HT1080 (cell line): ENCODE measurements around the gene CACNA1A. TPM values are rescaled to one million over a fixed set of nuclear protein-coding genes. Genes with fewer than 3 reads are reported as not detected.
"Not testable (repeated sequence)": the region's sequence is repeated elsewhere in the genome, so short reads cannot be mapped to it uniquely, and the experiment has no call there.

Experiments
- DNase-seq: peaks from one replicate; pipeline ENCODE4 v3.0.0-alpha.2; 2015; ENCODE audit warnings: low read depth
- polyA plus RNA-seq, 2 experiments: library from polyadenylated mRNA; depleted of rRNA; stranded (reverse); fragments of >200 nt; gene quantifications; 2 replicates each; pipeline ENCODE4 v1.2.3, GENCODE V29; 2015
- total RNA-seq: library from RNA; depleted of rRNA; stranded (reverse); fragments of >200 nt; shearing (Covaris generic); gene quantifications from 2 replicates; pipeline ENCODE4 v1.2.3, GENCODE V29; 2014; rRNA removed

CACNA1A gene
- 0.10 and 0.53 TPM in 2 replicates for total RNA-seq
- 0.17 and 0.19 TPM in 2 replicates for polyA plus RNA-seq (2015; cell fraction: cytosol; rRNA removed)
- 1.00 and 1.7 TPM in 2 replicates for polyA plus RNA-seq (2015; cell fraction: nucleus; rRNA removed)

DNA sequence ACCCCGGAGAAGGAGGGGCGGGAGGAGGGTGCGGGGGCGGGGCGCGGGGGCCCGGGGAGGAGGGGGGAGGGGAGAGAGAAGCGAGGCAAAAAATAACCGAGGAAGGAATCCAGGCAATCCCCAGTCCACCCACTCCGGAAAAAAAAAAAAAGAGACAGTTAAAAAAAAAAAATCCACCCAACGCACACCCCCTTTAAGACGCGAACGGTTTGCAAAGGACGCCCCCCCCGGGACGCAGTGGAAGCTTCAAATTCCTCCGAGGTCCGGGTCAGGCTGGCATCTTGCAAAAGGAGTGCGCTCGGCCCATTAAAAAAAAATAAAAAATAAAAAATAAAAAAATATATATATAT lies at the start of gene CACNA1A:
TSS of gene CACNA1A (minus strand) at position 9 of the 350 bp plus-strand sequence. CDS start 255 bp downstream, outside the sequence.
- DNase-seq: no peak

GRCh38 chr19:13554506-13555240 lies 48.4 kb upstream of the CACNA1A start:
- no peak for DNase-seq

- DNase-seq: no peak
Measured at GRCh38 chr19:13553880-13554400, 47.7 kb upstream of the CACNA1A start.

DNA sequence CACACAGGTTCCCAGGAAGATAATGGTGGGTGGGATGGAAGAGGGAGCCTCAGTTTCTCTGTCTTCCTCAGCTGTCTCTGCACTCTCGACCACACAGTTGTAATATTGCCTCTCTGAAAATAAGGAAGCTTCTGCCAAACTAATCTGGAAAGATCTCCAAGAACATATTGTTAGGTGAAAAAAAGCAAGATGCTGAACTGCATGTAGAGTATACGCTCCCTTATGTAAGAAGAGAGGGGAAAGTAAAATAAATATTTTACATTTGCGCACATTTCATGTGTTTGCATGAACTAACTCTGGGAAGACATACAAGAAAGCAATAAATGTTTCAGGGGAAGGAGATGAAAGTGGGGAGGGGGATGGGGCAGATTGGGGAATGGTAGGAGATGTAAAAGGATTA lies 41.9 kb upstream of the CACNA1A start:
- no peak for DNase-seq

DNA sequence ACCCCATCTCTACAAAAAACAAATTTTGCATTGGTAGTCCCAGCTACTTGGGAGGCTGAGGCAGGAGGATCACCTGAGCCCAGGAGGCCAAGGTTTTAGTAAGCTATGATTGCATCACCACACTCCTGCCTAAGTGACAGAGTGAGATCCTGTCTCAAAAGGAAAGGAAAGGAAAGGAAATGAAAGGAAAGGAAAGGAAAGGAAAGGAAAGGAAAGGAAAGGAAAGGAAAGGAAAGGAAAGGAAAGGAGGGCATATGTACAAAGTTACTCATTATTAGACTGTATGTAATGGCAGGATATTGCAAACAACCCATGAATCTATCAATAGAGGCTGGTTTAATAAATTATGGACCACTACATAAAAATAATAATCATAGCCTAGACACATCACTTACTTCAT lies 40.8 kb upstream of the CACNA1A start:
- no peak for DNase-seq

DNA sequence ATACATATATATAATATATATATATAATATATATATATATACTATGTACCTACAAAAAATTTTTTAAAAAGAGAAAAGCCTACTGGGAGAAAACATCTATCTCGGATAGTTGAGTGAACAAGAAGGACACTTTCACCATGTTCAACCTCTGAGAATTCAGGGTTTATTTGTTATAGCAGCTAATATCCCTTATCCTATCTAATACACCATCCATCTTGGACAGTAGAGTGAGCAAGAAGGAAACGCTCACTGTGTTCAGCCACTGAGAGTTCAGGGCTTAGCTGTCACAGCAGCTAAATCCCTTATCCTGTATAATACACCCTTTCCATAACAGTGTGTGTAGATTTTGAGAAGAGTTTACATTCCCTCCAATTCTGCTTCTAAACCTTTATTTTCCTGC lies 38.1 kb upstream of the CACNA1A start:
- DNase-seq: no peak

GRCh38 chr19:13541554-13541953 lies 35.3 kb upstream of the CACNA1A start:
- no peak for DNase-seq

DNA sequence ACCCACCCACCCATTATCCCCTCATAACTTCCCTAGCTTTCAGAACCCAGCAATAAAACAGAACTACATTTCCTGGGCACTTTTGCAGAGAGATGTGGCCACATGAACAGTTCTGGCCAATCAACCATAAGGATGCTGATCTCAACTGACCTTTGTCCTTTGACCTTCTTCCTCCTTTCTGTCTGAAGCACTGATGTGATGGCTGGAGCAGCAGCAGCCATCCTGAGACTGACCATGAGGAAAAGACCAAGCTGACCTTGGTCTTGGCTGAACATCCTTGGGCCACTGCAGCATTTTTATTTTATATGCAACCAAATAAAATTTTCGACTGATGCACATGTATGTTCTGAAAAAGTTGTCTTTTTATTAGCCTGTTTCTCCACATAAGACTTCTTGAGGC lies 33.1 kb upstream of the CACNA1A start:
- DNase-seq: no peak

GRCh38 chr19:13538601-13539253 lies 32.4 kb upstream of the CACNA1A start:
- DNase-seq: no peak

DNA sequence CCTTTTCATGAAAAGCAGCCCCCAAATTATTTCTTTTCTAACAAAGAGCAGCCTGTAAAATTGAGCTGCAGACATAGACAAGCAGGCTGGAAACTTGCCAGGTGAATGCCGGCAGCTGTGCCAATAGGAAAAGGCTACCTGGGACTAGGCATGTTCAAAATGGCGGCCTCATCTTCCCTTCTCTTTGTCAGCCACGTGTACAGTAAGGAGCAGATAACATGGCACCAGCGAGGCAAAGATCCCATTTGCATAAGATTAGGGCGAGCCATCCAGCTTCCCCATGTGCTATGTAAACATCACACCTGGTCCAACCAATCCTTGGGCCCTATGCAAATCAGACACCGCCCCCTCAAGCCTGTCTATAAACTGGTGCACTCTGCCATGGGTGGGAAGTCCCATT lies 31.2 kb upstream of the CACNA1A start:
- DNase-seq: no peak

DNA sequence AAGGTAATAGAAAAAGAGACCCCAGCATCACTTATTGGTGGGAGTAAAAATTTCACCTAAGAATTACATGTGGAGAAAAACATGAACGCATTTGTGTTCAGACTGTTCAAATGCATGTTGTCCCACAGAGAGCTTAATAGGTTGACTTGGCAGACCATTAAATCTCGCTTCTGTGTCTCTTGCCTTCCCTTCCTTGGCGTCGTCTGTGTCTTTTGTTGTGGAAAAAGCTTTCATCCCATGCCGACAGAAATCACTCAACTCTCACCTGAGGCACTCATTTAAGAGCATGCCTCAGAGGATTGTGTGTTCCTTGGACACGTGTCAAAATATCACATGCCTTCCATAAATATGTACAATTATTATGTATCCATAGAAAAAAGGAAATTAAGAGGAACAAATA lies 24.4 kb upstream of the CACNA1A start:
- DNase-seq: no peak

DNA sequence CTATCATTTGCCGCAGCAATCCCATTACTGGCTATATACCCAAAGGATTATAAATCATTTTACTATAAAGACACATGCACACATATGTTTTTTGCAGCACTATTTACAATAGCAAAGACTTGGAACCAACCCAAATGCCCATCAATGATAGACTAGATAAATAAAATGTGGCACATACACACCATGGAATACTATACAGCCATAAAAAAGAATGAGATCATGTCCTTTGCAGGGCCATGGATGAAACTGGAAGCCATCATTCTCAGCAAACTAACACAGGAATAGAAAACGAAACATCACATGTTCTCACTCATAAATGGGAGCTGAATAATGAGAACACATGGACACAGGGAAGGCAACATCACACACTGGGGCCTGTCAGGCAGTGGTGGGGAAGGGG lies 23.4 kb upstream of the CACNA1A start:
- not testable (repeated sequence) for DNase-seq

- DNase-seq: peak; percentile 19
Measured at GRCh38 chr19:13526552-13526951, 20.3 kb upstream of the CACNA1A start.

DNA sequence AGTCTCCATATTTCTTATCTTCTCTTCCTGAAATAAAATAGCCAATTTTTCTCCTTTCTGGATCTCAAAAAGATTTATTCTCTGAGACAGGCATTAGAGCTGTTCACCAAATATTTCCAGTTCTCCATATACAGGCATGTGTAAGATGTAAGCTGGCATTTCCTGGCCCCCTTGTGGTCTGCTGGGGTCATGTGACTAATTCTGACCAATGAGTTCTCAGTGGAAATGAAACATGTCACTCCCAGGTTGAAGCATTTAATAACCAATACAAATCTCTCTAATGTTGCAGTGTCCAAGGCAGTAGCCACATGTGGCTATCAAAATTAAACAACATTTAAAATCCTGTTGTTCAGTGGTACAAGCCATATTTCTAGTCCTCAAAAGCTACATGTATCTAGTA lies 14.8 kb upstream of the CACNA1A start:
- DNase-seq: no peak

- no peak for DNase-seq
Measured at GRCh38 chr19:13511947-13512346, 5.7 kb upstream of the CACNA1A start.

DNA sequence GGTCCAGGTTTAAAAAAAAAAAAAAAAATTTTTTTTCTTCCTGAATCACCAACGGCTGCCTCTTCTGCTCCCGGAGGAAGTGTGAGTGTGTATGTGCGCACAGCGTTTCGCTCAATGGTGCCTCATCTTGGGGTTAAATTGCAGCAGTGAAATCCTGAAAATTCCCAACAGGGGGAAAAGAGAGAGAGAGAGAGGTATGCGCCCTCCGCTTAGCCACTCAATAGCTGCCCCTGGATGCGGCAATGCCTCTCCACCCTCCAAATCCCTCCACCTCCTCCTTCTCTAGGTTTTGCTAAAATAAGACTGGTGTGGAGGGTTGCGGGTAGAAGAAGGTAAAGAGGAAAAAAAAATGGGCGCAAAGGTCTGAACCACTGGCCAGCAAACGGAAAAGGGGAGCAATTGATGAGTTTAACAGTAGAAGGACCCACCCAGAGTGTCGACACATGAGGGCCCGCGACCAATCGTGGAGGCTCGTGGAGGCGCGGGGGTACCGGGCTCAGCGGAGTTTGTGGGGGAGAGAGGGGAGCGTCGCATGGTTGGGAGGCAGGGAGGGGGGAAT lies 853 bp upstream of the CACNA1A start:
- no peak for DNase-seq

DNA sequence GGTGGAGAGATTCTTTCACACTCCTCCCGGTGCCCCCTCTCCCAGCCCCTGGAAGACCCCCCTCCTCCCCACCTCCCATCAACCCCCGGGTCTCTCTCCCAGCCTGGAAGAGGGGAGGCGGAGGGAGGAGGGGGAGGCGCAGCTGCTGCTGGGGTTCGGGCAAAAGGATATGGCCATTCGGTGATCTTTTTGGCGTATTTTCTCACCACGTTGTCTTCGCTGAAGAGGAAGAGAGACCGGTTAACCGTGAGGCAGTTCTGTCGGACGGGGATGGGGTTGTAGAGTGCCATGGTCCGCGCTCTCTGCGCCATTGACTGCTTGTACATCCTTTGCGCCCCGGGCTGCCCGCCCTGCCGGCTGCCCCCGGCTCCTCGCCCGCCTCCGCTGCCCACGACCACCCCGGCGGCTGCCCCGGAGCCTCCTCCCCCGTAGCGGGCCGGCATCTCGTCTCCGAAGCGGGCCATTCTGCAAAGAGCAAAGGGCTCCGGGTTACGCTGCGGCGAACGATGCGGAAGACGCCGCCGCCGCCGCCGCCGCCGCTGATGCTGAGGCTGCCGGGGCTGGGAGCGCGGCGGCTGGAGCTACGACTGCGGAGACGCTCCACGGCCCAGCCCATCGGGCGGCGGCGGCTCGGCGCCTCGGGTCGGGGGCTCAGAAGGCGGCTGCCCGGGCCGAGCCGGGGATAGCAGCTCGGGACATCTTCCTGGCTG lies 363 bp downstream of the CACNA1A start:
- DNase-seq: no peak

- DNase-seq: no peak
Measured at GRCh38 chr19:13505164-13505695, 1.0 kb downstream of the CACNA1A start.

GRCh38 chr19:13503570-13504235 lies 2.6 kb downstream of the CACNA1A start:
- DNase-seq: no peak

GRCh38 chr19:13502231-13502630 lies 4.0 kb downstream of the CACNA1A start:
- DNase-seq: no peak

GRCh38 chr19:13499692-13500091 lies 6.6 kb downstream of the CACNA1A start:
- DNase-seq: no peak
